Stomach (tissue), 4 donors: ENCODE measurements around the gene GABRR3.

Source experiments
- CTCF ChIP-seq, 7 experiments: fragments of 450-650 bp in 4 of 7; fragments of 200-600 bp in 3 of 7; sonication (generic) in 3 of 7; IDR thresholded peaks; one replicate each; pipeline ENCODE4 v1.5.1; 2016 to 2019; ENCODE audit warnings: antibody characterized with exemption in 7 of 7, control low read depth in 2 of 7, mild to moderate bottlenecking in 1 of 7
- EP300 ChIP-seq: sonication (generic); formaldehyde crosslinking; IDR thresholded peaks from one replicate; pipeline ENCODE4 v1.6.1; 2017; ENCODE audit warnings: antibody characterized with exemption
- POLR2A ChIP-seq, 4 donors: fragments of 450-650 bp; IDR thresholded peaks; one replicate each; pipeline ENCODE4 v1.6.1; 2016; ENCODE audit warnings: antibody characterized with exemption in 4 of 4, control low read depth in 2 of 4, mild to moderate bottlenecking in 1 of 4, moderate library complexity in 1 of 4
- POLR2AphosphoS5 ChIP-seq, 3 donors: sonication (generic); formaldehyde crosslinking; IDR thresholded peaks; one replicate each; pipeline ENCODE4 v1.6.1; 2016; ENCODE audit warnings: antibody characterized with exemption in 3 of 3

- TF ChIP-seq CTCF (IDR thresholded peaks at IDR 0.05) (no peak), EP300 (no peak), POLR2A (IDR thresholded peaks at IDR 0.05) (no peak), POLR2AphosphoS5 (IDR thresholded peaks at IDR 0.05) (no peak)
Observed at GRCh38 chr3:97979610-97980009, 55.5 kb downstream of the GABRR3 start.
